Right lobe of liver (tissue), 4 donors: ENCODE measurements around the gene KIF1A.
"Not testable (repeated sequence)": the region's sequence is repeated elsewhere in the genome, so short reads cannot be mapped to it uniquely, and the experiment has no call there.

Experiments
- CTCF ChIP-seq, 4 donors: fragments of 200-600 bp in 3 of 4; fragments of 450-650 bp in 1 of 4; IDR thresholded peaks; one replicate each; pipeline versions ENCODE4 v1.5.1 to v1.8.0; 2016 to 2022; ENCODE audit warnings: antibody characterized with exemption in 4 of 4, mild to moderate bottlenecking in 2 of 4
- POLR2A ChIP-seq: fragments of 450-650 bp; IDR thresholded peaks from one replicate; pipeline ENCODE4 v1.6.1; 2017; ENCODE audit warnings: antibody characterized with exemption, mild to moderate bottlenecking
- donor health status: DM: no; HTN: no; CAD: no.
- donor health status: DM: no; HTN: no; CAD: no.
- donor health status: DM: no; HTN: yes; CAD: no.

- TF ChIP-seq CTCF (IDR thresholded peaks at IDR 0.05); POLR2A: not testable (repeated sequence)
Observed at GRCh38 chr2:240674461-240675184, 145.4 kb downstream of the KIF1A start.
